ENCODE results near the gene MELK. TPM values are rescaled to one million over a fixed set of nuclear protein-coding genes. Genes with fewer than 3 reads are reported as not detected.

Gene MELK
- total RNA-seq, 1 experiment from 2014 or later = 63.2 TPM

DNA sequence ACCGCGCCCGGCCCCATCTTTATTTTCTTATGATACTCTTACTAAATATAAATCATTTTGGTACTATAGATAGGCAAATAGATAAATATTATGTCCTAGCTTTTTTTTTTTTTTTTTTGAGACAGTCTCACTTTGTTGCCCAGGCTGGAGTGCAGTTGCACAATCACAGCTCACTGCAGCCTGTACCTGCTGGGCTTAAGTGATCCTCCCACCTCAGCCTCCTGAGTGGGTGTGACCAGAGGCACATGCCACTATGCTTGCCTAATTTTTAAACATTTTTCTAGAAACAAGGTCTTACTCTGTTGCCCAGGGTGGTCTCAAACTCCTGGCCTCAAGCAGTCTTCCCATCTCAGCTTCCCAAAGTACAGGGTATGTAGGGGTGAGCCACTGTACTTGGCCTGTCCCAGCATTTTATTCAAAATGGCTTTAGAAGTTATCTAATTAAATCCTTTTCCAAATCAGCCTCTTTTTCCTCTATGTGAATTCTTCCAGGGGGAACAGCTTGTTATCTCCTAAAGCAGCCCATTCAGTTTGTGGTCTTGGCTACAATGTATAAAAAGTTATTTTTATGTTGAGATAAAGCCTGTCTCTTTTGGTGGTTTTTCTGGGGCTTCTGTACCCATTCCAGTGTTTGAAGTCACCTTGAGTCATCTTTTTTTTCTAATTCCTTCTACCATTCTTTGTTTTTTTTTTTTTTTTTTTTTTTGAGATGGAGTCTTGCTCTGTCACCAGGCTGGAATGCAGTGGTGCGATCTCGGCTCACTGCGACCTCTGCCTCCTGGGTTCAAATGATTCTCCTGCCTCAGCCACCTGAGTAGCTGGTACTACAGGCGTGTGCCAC is 12.1 kb downstream of the MELK start (continued):
- TF ChIP-seq SIN3A (IDR thresholded peaks at IDR 0.05; ENCODE audit: low read depth) = no peak
- TF ChIP-seq SP1 (IDR thresholded peaks at IDR 0.05; ENCODE audit: low read depth) = peak; percentile 47; the same call in 1 of the 2 replicates
- TF ChIP-seq FOSL1 (IDR thresholded peaks at IDR 0.05; ENCODE audit: low read depth) = peak; percentile 65
- no peak for TF ChIP-seq POLR2AphosphoS5 (IDR thresholded peaks at IDR 0.05; ENCODE audit: low read depth, low read length)
- no peak for TF ChIP-seq TCF7L2 (IDR thresholded peaks at IDR 0.05; ENCODE audit: borderline replicate concordance, extremely low read depth, insufficient read depth, insufficient read length)
- TF ChIP-seq YY1 (IDR thresholded peaks at IDR 0.05; ENCODE audit: extremely low read depth, insufficient replicate concordance, low read depth, low read length) = no peak

GRCh38 chr9:36590231-36590630 is 17.5 kb downstream of the MELK start:
- H2AFZ ChIP-seq (ENCODE audit: low read depth, low read length, poor library complexity, severe bottlenecking) = no peak overlapping the region
- intact Hi-C loops (cut with micrococcal nuclease) = no loop called here
- no peaks in the 10 kb centered on the region for H3K27me3 ChIP-seq (ENCODE audit: insufficient read depth, low read length)
- no peak for DNase-seq (ENCODE audit: low read depth, low spot score)
- no peaks in the 10 kb centered on the region for H3K9me2 ChIP-seq (ENCODE audit: insufficient read depth)
- H3K27ac ChIP-seq (ENCODE audit: low read depth, low read length) = no peak overlapping the region
- H3K4me1 ChIP-seq (ENCODE audit: control insufficient read depth in 1 of 2, insufficient read depth in 2 of 2, low read length in 2 of 2) = peaks cover 6 to 9% of the 10 kb centered on the region in 2 experiments
- TF ChIP-seq EZH2phosphoT487 (IDR thresholded peaks at IDR 0.05; ENCODE audit: borderline replicate concordance) (no peak), REST (IDR thresholded peaks at IDR 0.05; ENCODE audit: low read depth) (no peak), POLR2AphosphoS5 (IDR thresholded peaks at IDR 0.05; ENCODE audit: low read depth, low read length) (no peak)
- H3K9ac ChIP-seq (ENCODE audit: low read length) = no peak overlapping the region
- no peak overlapping the region for H3K4me3 ChIP-seq (replicated peaks in 1 of 2; ENCODE audit: low read depth in 1 of 2, low read length in 2 of 2)
- H3K36me3 ChIP-seq (ENCODE audit: control insufficient read depth in 1 of 2, insufficient read depth in 2 of 2, low read length in 2 of 2) = peaks cover 30 to 32% of the 10 kb centered on the region in 2 experiments
- no peaks in the 10 kb centered on the region for H4K20me1 ChIP-seq (ENCODE audit: insufficient read depth)
- CTCF ChIA-PET = no interaction called here
- ATAC-seq = no peak
- H3K9me3 ChIP-seq (ENCODE audit: control insufficient read depth in 1 of 2, insufficient read depth in 1 of 2, low read depth in 1 of 2, low read length in 2 of 2) = no peaks in the 10 kb centered on the region
- POLR2A ChIA-PET = no interaction called here
- RAD21 ChIA-PET (ENCODE audit: low non-redundant PET in 1 of 2, low total read pairs in 2 of 2, uncharacterized antibody in 2 of 2, unreplicated experiment in 2 of 2) = no interaction called here
- TSS peak; percentile 17 for BruUV-seq (replicated peaks)
- H3K4me2 ChIP-seq (ENCODE audit: low read length) = no peak overlapping the region
- H3K79me2 ChIP-seq (ENCODE audit: insufficient read depth, low read length) = peaks cover 97% of the 10 kb centered on the region
